Naive thymus-derived CD8-positive, alpha-beta T cell (primary cell): ENCODE results near the gene TMEM272. TPM values are rescaled to one million over a fixed set of nuclear protein-coding genes. Genes with fewer than 3 reads are reported as not detected.
"Not testable (repeated sequence)": the region's sequence is repeated elsewhere in the genome, so short reads cannot be mapped to it uniquely, and the experiment has no call there.

Source experiments
- ATAC-seq, 2 donors: fragments of 150-1000 bp; cut with Tn5 transposase in 1 of 2; sonication (Bioruptor Pico), chemical (Tn5 transposase) in 1 of 2; 1 replicate in 1 of 2; 2 replicates in 1 of 2; pipeline ENCODE4 v1.10.0; 2021; ENCODE audit warnings: mild to moderate bottlenecking in 2 of 2, moderate library complexity in 2 of 2
- POLR2A ChIA-PET: fragments of 350-600 bp; sonication (Branson Sonifier 250); formaldehyde crosslinking; loops from one replicate; lab custom pipeline; 2021; ENCODE audit warnings: antibody characterized with exemption; lab: Charles Lee
- DNase-seq, 10 donors: peaks; one replicate each; pipeline versions ENCODE4 v3.0.0 to v3.0.0-alpha.2; 2020 to 2022
- H3K27ac Mint-ChIP-seq, 10 donors: one replicate each; pipeline ENCODE4 v1.8.0; 2020 to 2022; ENCODE audit warnings: mild to moderate bottlenecking in 10 of 10, mixed read lengths in 10 of 10, moderate library complexity in 4 of 10, inconsistent platforms in 1 of 10
- H3K27me3 Mint-ChIP-seq, 5 donors: one replicate each; pipeline ENCODE4 v1.8.0; 2021 to 2022; ENCODE audit warnings: mixed read lengths in 5 of 5
- H3K36me3 Mint-ChIP-seq, 3 donors: one replicate each; pipeline ENCODE4 v1.8.0; 2020 to 2022; ENCODE audit warnings: mixed read lengths in 3 of 3, mild to moderate bottlenecking in 2 of 3, inconsistent platforms in 1 of 3
- H3K4me1 Mint-ChIP-seq, 4 donors: one replicate each; pipeline ENCODE4 v1.8.0; 2021 to 2022; ENCODE audit warnings: mixed read lengths in 4 of 4
- H3K4me3 Mint-ChIP-seq, 10 donors: one replicate each; pipeline ENCODE4 v1.8.0; 2020 to 2022; ENCODE audit warnings: mild to moderate bottlenecking in 10 of 10, mixed read lengths in 10 of 10, moderate library complexity in 6 of 10, inconsistent platforms in 1 of 10
- H3K9me3 Mint-ChIP-seq, 9 donors: one replicate each; pipeline ENCODE4 v1.8.0; 2020 to 2022; ENCODE audit warnings: mixed read lengths in 9 of 9, mild to moderate bottlenecking in 3 of 9, inconsistent platforms in 1 of 9, moderate library complexity in 1 of 9
- polyA plus RNA-seq, 3 donors: library from polyadenylated mRNA; unstranded; fragments of 300-500 nt; fragmentation: Illumina TruSeq; gene quantifications; one replicate each; pipeline ENCODE4 v1.2.3, GENCODE V29; 2021
- total RNA-seq, 8 experiments: library from RNA in 2 of 8; stranded (reverse) in 2 of 8; gene quantifications; one replicate each; pipeline ENCODE4 v1.2.3 and lab custom pipeline; 2021 to 2026

The TMEM272 gene
- total and polyA plus RNA-seq, 5 experiments from 2014 or later, result 0.29 to 15.4 (median 0.75) TPM

DNA sequence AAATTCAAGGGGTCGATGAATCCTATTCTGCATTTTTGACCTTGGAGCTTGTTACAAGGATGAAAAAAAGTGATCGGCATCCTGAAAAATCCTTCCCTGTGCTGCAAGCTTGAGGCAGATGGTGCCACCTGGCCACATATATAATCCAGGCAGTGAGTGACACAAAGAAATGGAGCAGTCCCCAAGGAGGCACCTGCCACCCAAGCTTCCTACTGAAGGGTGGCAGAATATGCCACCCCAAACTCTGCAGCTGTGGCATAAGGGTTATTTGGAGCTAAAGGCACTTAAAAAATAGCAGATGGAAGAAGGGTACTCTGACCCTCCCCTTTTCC is 15.4 kb downstream of the TMEM272 start:
- Mint-ChIP-seq H3K4me1 (peaks cover 56 to 95% (median 86%) of the 10 kb centered on the region in 4 donors), H3K27me3 (no peaks in the 10 kb centered on the region), H3K9me3 (no peaks in the 10 kb centered on the region), H3K27ac (peak overlapping the region; percentile 73 to 99 (median 94)), H3K4me3 (peak overlapping the region in 8 of 10 donors; percentile 27 to 98 (median 63)), H3K36me3 (no peaks in the 10 kb centered on the region)
- POLR2A ChIA-PET, result interaction anchor here (0.6 to 12.8 kb wide), 6 partner anchors 9 to 483 kb away, joined by 3 to 173 read pairs (median 54); partner anchors contain the start of genes DHRS12 and INTS6
- ATAC-seq, result no peak
- no peak for DNase-seq

- peaks cover 0 to 5% (median 4%) of the 10 kb centered on the region in 3 donors for H3K36me3 Mint-ChIP-seq
- no peaks in the 10 kb centered on the region for H3K27me3 Mint-ChIP-seq
- peaks cover 56 to 90% (median 83%) of the 10 kb centered on the region in 4 donors for H3K4me1 Mint-ChIP-seq
- DNase-seq (no peak), ATAC-seq (no peak)
- peak overlapping the region in 8 of 10 donors; percentile 26 to 98 (median 66) for H3K4me3 Mint-ChIP-seq
- POLR2A ChIA-PET, result interaction anchor here (0.6 to 12.8 kb wide), 7 partner anchors 9 to 482 kb away, joined by 3 to 173 read pairs (median 33); partner anchors contain the start of genes DHRS12 and INTS6
- peak overlapping the region; percentile 73 to 99 (median 96) for H3K27ac Mint-ChIP-seq
- no peaks in the 10 kb centered on the region for H3K9me3 Mint-ChIP-seq
These were observed 16.0 kb downstream of the TMEM272 start for GRCh38 chr13:51828730-51829567.

DNA sequence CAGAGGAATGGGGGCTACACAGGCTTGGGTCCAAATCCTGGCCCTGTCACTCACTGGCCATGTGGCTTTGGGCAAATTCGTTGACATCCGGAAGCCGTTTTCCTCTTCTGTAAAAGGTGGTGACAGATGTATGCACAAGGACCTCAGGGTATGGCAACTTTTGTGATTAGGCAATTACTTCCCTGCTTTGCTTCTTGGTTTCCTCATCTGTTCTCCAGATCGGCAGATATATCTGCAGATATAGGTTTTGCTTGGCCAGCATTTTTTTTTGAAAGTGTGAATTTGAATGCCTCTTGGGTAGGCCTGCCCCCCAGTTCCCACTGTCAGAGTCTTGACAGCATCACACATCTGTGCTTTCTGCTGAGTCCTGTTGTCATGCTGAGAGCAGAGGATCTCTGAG is 17.7 kb downstream of the TMEM272 start:
- peaks cover 49 to 89% (median 75%) of the 10 kb centered on the region in 4 donors for H3K4me1 Mint-ChIP-seq
- no peak for ATAC-seq
- H3K27me3 Mint-ChIP-seq, result no peaks in the 10 kb centered on the region
- POLR2A ChIA-PET, result interaction anchor here (4.0 to 12.8 kb wide), 4 partner anchors 12 to 374 kb away, joined by 33 to 173 read pairs (median 105); partner anchors contain the start of genes DHRS12 and INTS6
- DNase-seq, result no peak
- peaks cover 0 to 7% (median 5%) of the 10 kb centered on the region in 3 donors for H3K36me3 Mint-ChIP-seq
- no peaks in the 10 kb centered on the region for H3K9me3 Mint-ChIP-seq
- H3K4me3 Mint-ChIP-seq, result peak overlapping the region; percentile 87 to 99 (median 97)
- H3K27ac Mint-ChIP-seq, result peak overlapping the region; percentile 94 to 99 (median 96)

DNA sequence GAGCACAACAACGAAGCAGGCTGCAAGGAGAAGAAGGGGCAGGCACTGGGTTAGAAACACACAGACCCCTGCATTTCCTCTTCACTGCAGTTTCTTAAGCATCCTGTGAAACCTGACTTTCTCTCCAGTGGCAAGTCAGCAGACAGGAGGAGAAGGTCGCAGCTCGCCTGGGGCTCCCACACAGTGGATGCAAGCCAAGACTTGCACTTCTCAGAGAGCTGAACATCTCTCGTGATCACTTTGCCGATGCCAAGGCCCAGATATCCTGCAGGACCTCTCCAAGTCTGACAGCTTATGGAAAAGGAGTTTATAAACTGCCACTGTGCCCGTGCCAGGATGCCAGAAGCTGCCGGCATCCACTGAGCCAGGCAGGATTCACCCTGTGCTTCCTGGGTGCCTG is 18.4 kb downstream of the TMEM272 start:
- ATAC-seq, result no peak
- Mint-ChIP-seq H3K27me3 (no peaks in the 10 kb centered on the region), H3K9me3 (no peaks in the 10 kb centered on the region), H3K36me3 (peaks cover 0 to 11% (median 5%) of the 10 kb centered on the region in 3 donors), H3K4me1 (peaks cover 47 to 91% (median 73%) of the 10 kb centered on the region in 4 donors), H3K4me3 (peak overlapping the region; percentile 87 to 99 (median 97)), H3K27ac (peak overlapping the region; percentile 94 to 99 (median 96))
- DNase-seq, result peak in 2 of 10 donors; percentile 30 to 37
- POLR2A ChIA-PET, result interaction anchor here (0.5 to 12.8 kb wide), 8 partner anchors 8 to 373 kb away, joined by 3 to 173 read pairs (median 21); partner anchors contain the start of genes ALG11, DHRS12 and INTS6

- Mint-ChIP-seq H3K9me3 (no peaks in the 10 kb centered on the region), H3K4me1 (peaks cover 52 to 98% (median 74%) of the 10 kb centered on the region in 4 donors), H3K4me3 (peak overlapping the region; percentile 87 to 99 (median 97)), H3K27ac (peak overlapping the region; percentile 94 to 99 (median 96)), H3K27me3 (no peaks in the 10 kb centered on the region), H3K36me3 (peaks cover 4 to 11% (median 5%) of the 10 kb centered on the region in 3 donors)
- ATAC-seq (no peak), DNase-seq (no peak)
- POLR2A ChIA-PET, result interaction anchor here (0.6 to 12.8 kb wide), 11 partner anchors 10 to 372 kb away, joined by 3 to 173 read pairs (median 5); partner anchors contain the start of genes ALG11, DHRS12, INTS6 and TMEM272
These were observed 19.2 kb downstream of the TMEM272 start for GRCh38 chr13:51825681-51826254.

DNA sequence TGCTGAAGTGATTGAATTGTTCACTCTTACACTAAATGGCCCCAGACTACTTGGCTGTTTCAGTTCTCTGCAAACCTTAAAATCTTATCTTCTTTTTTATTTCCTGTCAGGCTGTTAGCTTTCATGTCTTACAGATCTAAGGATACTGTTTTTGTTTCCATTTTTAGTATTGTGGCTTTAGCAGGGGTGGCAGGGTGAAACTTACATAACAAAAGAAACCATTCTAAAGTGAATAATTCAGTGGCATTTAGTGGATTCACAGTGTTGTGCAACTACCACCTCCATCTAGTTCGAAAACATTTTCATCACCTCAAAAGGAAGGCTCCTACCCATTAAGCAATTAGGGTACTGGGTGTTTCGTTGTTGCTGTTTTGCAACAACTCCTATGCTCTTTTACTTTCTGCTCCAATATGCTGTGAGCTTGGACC is 19.8 kb downstream of the TMEM272 start:
- no peaks in the 10 kb centered on the region for H3K9me3 Mint-ChIP-seq
- H3K4me1 Mint-ChIP-seq, result peaks cover 56 to 99% (median 74%) of the 10 kb centered on the region in 4 donors
- DNase-seq (peak in 4 of 10 donors; percentile 44 to 86 (median 78)), ATAC-seq (peak; percentile 61 to 72)
- peaks cover 7 to 12% (median 10%) of the 10 kb centered on the region in 3 donors for H3K36me3 Mint-ChIP-seq
- H3K27me3 Mint-ChIP-seq, result no peaks in the 10 kb centered on the region
- H3K27ac Mint-ChIP-seq, result peak overlapping the region; percentile 94 to 99 (median 96)
- POLR2A ChIA-PET, result interaction anchor here (0.6 to 12.8 kb wide), 11 partner anchors 10 to 372 kb away, joined by 3 to 173 read pairs (median 5); partner anchors contain the start of genes ALG11, DHRS12, INTS6 and TMEM272
- H3K4me3 Mint-ChIP-seq, result peak overlapping the region; percentile 87 to 99 (median 97)

GRCh38 chr13:51824712-51825111 is 20.3 kb downstream of the TMEM272 start:
- not testable (repeated sequence) for DNase-seq, H3K9me3 Mint-ChIP-seq, H3K27me3 Mint-ChIP-seq
- peaks cover 57 to 99% (median 74%) of the 10 kb centered on the region in 4 donors for H3K4me1 Mint-ChIP-seq
- H3K4me3 Mint-ChIP-seq, result peak overlapping the region; percentile 87 to 99 (median 97)
- POLR2A ChIA-PET, result interaction anchor here (1.0 to 12.8 kb wide), 9 partner anchors 9 to 371 kb away, joined by 3 to 173 read pairs (median 9); partner anchors contain the start of genes ALG11, DHRS12, INTS6 and TMEM272
- peaks cover 9 to 14% (median 14%) of the 10 kb centered on the region in 3 donors for H3K36me3 Mint-ChIP-seq
- H3K27ac Mint-ChIP-seq, result peak overlapping the region; percentile 94 to 99 (median 96)
- ATAC-seq, result peak; percentile 1

DNA sequence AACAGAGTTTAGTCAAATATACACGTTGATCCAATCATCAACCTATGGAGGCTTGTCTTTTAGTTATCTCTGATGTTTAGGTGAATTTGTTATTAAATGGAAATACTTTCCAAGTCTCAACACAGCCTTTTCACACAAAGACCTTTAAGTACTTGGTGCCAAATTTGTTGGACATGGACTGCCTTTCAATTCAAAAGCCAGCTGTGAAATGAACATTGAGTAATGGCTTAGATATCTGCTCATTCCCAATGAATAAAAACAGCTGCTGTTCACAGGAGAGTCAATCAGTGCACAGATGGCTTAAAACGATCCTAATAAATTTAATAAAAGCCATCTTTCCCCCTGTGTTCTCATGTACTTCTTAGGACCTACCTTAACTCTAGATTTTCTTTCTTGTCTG is 21.1 kb downstream of the TMEM272 start:
- H3K27ac Mint-ChIP-seq, result peak overlapping the region; percentile 94 to 99 (median 96)
- peaks cover 9 to 19% (median 14%) of the 10 kb centered on the region in 3 donors for H3K36me3 Mint-ChIP-seq
- H3K4me3 Mint-ChIP-seq, result peak overlapping the region; percentile 87 to 99 (median 97)
- no peaks in the 10 kb centered on the region for H3K27me3 Mint-ChIP-seq
- POLR2A ChIA-PET, result interaction anchor here (1.5 to 12.8 kb wide), 5 partner anchors 8 to 371 kb away, joined by 4 to 173 read pairs (median 61); partner anchors contain the start of genes DHRS12 and INTS6
- ATAC-seq (no peak), DNase-seq (no peak)
- peaks cover 56 to 99% (median 74%) of the 10 kb centered on the region in 4 donors for H3K4me1 Mint-ChIP-seq
- no peaks in the 10 kb centered on the region for H3K9me3 Mint-ChIP-seq

DNA sequence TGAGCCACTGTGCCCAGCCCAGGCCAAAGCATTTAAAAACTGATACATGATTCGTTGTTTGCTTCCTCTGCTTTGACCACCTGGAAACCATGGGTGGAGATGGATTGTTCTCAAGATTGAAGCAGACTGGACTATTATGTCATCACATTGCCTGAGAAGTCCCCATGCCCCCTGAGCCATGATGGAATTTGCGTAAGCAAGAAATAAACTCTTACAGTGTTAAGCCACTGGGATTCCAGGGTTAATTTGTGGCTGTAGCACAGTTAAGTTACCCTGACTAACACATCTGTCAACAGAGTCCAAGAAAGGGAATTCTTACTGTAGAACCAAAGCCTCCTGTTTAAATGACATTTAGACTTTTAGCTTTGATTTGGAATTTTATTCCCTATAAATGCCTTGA is 21.6 kb downstream of the TMEM272 start:
- DNase-seq (no peak), ATAC-seq (no peak)
- Mint-ChIP-seq H3K27me3 (no peaks in the 10 kb centered on the region), H3K9me3 (no peaks in the 10 kb centered on the region), H3K4me1 (peaks cover 56 to 99% (median 74%) of the 10 kb centered on the region in 4 donors), H3K27ac (peak overlapping the region; percentile 94 to 99 (median 96)), H3K4me3 (peak overlapping the region; percentile 87 to 99 (median 97)), H3K36me3 (peaks cover 9 to 19% (median 14%) of the 10 kb centered on the region in 3 donors)
- POLR2A ChIA-PET, result interaction anchor here (0.8 to 12.8 kb wide), 7 partner anchors 8 to 371 kb away, joined by 3 to 173 read pairs (median 6); partner anchors contain the start of genes DHRS12 and INTS6

- POLR2A ChIA-PET, result interaction anchor here (0.6 to 12.8 kb wide), 12 partner anchors 8 to 1740 kb away, joined by 3 to 173 read pairs (median 4); partner anchors contain the start of genes DHRS12 and INTS6
- DNase-seq, result no peak
These were observed 22.7 kb downstream of the TMEM272 start for GRCh38 chr13:51822106-51822815.

DNA sequence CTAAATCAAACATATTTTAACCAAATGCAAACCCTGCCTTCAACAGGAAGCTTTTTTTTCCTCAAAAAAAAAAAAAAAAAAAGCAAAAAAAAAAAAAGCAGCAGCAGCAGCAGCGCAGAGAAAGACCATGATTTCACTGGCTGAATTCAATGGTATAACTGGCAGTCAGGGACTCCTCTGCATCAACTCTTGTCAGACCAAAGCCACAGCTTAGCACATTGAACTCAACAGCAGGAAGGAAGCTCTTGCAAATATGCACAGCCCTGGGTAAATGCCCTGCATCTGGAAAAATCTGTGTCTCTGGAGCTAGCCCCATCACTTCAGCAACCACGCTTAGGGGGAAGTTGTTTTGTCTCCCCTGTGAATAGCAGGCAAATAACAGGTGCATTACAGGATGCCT is 23.4 kb downstream of the TMEM272 start:
- H3K36me3 Mint-ChIP-seq, result peaks cover 11 to 30% (median 14%) of the 10 kb centered on the region in 3 donors
- POLR2A ChIA-PET, result interaction anchor here (0.6 to 12.8 kb wide), 10 partner anchors 9 to 1739 kb away, joined by 3 to 173 read pairs (median 4); partner anchors contain the start of genes DHRS12 and INTS6
- H3K9me3 Mint-ChIP-seq, result no peaks in the 10 kb centered on the region
- peak overlapping the region; percentile 94 to 99 (median 96) for H3K27ac Mint-ChIP-seq
- H3K27me3 Mint-ChIP-seq, result no peaks in the 10 kb centered on the region
- ATAC-seq (peak; percentile 53 to 57), DNase-seq (peak in 8 of 10 donors; percentile 38 to 71 (median 55))
- peak overlapping the region; percentile 87 to 99 (median 97) for H3K4me3 Mint-ChIP-seq
- peaks cover 53 to 97% (median 73%) of the 10 kb centered on the region in 4 donors for H3K4me1 Mint-ChIP-seq

More at GRCh38 chr13:51822106-51822815, 22.7 kb downstream of the TMEM272 start:
- Mint-ChIP-seq H3K27me3 (no peaks in the 10 kb centered on the region), H3K27ac (peak overlapping the region; percentile 94 to 99 (median 96)), H3K9me3 (no peaks in the 10 kb centered on the region), H3K4me1 (peaks cover 55 to 97% (median 73%) of the 10 kb centered on the region in 4 donors), H3K36me3 (peaks cover 9 to 26% (median 14%) of the 10 kb centered on the region in 3 donors), H3K4me3 (peak overlapping the region; percentile 87 to 99 (median 97))
- peak in 1 of 2 donors; percentile 11 for ATAC-seq
